IMR-90 (cell line): ENCODE data around the gene SIGLEC11. TPM values are rescaled to one million over a fixed set of nuclear protein-coding genes. Genes with fewer than 3 reads are reported as not detected.

Experiments
- ATAC-seq: fragments of 200-7000 bp; cut with Tn5 transposase; 2 replicates; pipeline ENCODE4 v1.9.1; 2020; ENCODE audit warnings: low read depth, mild to moderate bottlenecking, moderate library complexity
- BruUV-seq: library from RNA; stranded (reverse); fragments of 400-500 nt; replicated peaks from 2 replicates; lab custom pipeline; 2021; lab: Mats Ljungman, UMichigan
- CTCF ChIA-PET: fragments of 300-600 bp; formaldehyde crosslinking; extraction: SDS; loops from one replicate; lab custom pipeline; 2021; ENCODE audit warnings: antibody characterized with exemption; lab: Yijun Ruan, JAX
- POLR2A ChIA-PET: fragments of 300-600 bp; sonication (Branson Sonifier 250); formaldehyde crosslinking; loops from one replicate; lab custom pipeline; 2022; ENCODE audit warnings: antibody characterized with exemption; ENCODE audit not compliant: unreplicated experiment; lab: Charles Lee
- DNase-seq: peaks from one replicate; pipeline ENCODE4 v3.0.0; 2013
- H2AFZ ChIP-seq: replicated peaks from 2 replicates; pipeline ENCODE3; 2013; ENCODE audit warnings: low read length, mild to moderate bottlenecking; ENCODE audit not compliant: poor library complexity
- H2AK5ac ChIP-seq: 2 replicates; pipeline ENCODE4 v1.6.1; 2013; ENCODE audit warnings: low read depth, low read length, inconsistent platforms
- H2AK9ac ChIP-seq: replicated peaks from 2 replicates; pipeline ENCODE3; 2013; ENCODE audit warnings: mild to moderate bottlenecking, low read depth, low read length, moderate library complexity; ENCODE audit not compliant: poor library complexity
- H2BK120ac ChIP-seq: 2 replicates; pipeline ENCODE4 v1.6.1; 2013; ENCODE audit warnings: low read depth, low read length, inconsistent platforms
- H2BK15ac ChIP-seq: 3 replicates; pipeline ENCODE4 v1.6.1; 2013; ENCODE audit warnings: low read depth, low read length, inconsistent platforms
- H2BK20ac ChIP-seq: 2 replicates; pipeline ENCODE4 v1.6.1; 2013; ENCODE audit warnings: low read depth, mild to moderate bottlenecking, inconsistent platforms, low read length, moderate library complexity
- H2BK5ac ChIP-seq: 2 replicates; pipeline ENCODE4 v1.6.1; 2013; ENCODE audit warnings: mild to moderate bottlenecking, low read depth, low read length, inconsistent platforms; ENCODE audit not compliant: poor library complexity, severe bottlenecking
- H3K14ac ChIP-seq: replicated peaks from 2 replicates; pipeline ENCODE4 v1.6.1; 2013; ENCODE audit warnings: low read depth, low read length, inconsistent platforms
- H3K18ac ChIP-seq: 2 replicates; pipeline ENCODE4 v1.6.1; 2013; ENCODE audit warnings: low read depth, low read length, control low read depth
- H3K23ac ChIP-seq: 2 replicates; pipeline ENCODE4 v1.6.1; 2013; ENCODE audit warnings: low read depth, low read length, inconsistent platforms
- H3K27ac ChIP-seq: 2 replicates; pipeline ENCODE4 v1.5.1; 2013; ENCODE audit warnings: mild to moderate bottlenecking, control low read depth, low read length; ENCODE audit not compliant: insufficient read depth
- H3K27me3 ChIP-seq: 2 replicates; pipeline ENCODE4 v1.6.1; 2013; ENCODE audit warnings: low read length; ENCODE audit not compliant: control insufficient read depth, insufficient read depth
- H3K36me3 ChIP-seq: 2 replicates; pipeline ENCODE4 v1.6.1; 2013; ENCODE audit warnings: low read length, mixed read lengths; ENCODE audit not compliant: control insufficient read depth, insufficient read depth
- H3K4ac ChIP-seq: 2 replicates; pipeline ENCODE4 v1.6.1; 2013; ENCODE audit warnings: low read depth, low read length, inconsistent platforms
- H3K4me1 ChIP-seq: 2 replicates; pipeline ENCODE4 v1.6.1; 2013; ENCODE audit warnings: low read length, mixed read lengths; ENCODE audit not compliant: control insufficient read depth, insufficient read depth
- H3K4me2 ChIP-seq: 2 replicates; pipeline ENCODE4 v1.6.1; 2013; ENCODE audit warnings: low read depth, mild to moderate bottlenecking, control low read depth, low read length, moderate library complexity
- H3K4me3 ChIP-seq: 2 replicates; pipeline ENCODE4 v1.5.1; 2013; ENCODE audit warnings: low read depth, mild to moderate bottlenecking, control low read depth, low read length, moderate library complexity; ENCODE audit not compliant: insufficient read depth
- H3K56ac ChIP-seq: 2 replicates; pipeline ENCODE4 v1.6.1; 2013; ENCODE audit warnings: low read length, inconsistent platforms; ENCODE audit not compliant: insufficient read depth; ENCODE audit errors: extremely low read depth
- H3K79me1 ChIP-seq, 2 experiments: 2 replicates each; pipeline ENCODE4 v1.6.1; 2013; ENCODE audit warnings: low read length in 2 of 2, inconsistent platforms in 1 of 2, low read depth in 1 of 2
- H3K9ac ChIP-seq: 2 replicates; pipeline ENCODE4 v1.6.1; 2013; ENCODE audit warnings: low read depth, low read length, control low read depth
- H3K9me1 ChIP-seq: 2 replicates; pipeline ENCODE4 v1.6.1; 2013; ENCODE audit warnings: low read length, inconsistent platforms; ENCODE audit not compliant: insufficient read depth
- H3K9me3 ChIP-seq: 2 replicates; pipeline ENCODE4 v1.6.1; 2013; ENCODE audit warnings: low read length; ENCODE audit not compliant: control insufficient read depth, insufficient read depth
- H4K20me1 ChIP-seq: 2 replicates; pipeline ENCODE4 v1.6.1; 2013; ENCODE audit warnings: low read length, inconsistent platforms; ENCODE audit not compliant: insufficient read depth
- H4K5ac ChIP-seq: 2 replicates; pipeline ENCODE4 v1.6.1; 2013; ENCODE audit warnings: mild to moderate bottlenecking, low read depth, low read length, control low read depth
- H4K8ac ChIP-seq, 2 experiments: 2 replicates each; pipeline ENCODE4 v1.6.1; 2013; ENCODE audit warnings: low read depth in 2 of 2, low read length in 2 of 2, control low read depth in 1 of 2, inconsistent platforms in 1 of 2
- H4K91ac ChIP-seq: 2 replicates; pipeline ENCODE4 v1.6.1; 2013; ENCODE audit warnings: low read depth, low read length, inconsistent platforms; ENCODE audit not compliant: insufficient read depth
- BHLHE40 ChIP-seq: fragments of 150-350 bp; IDR thresholded peaks from 2 replicates; pipeline ENCODE4 v1.6.1; 2016; ENCODE audit warnings: mild to moderate bottlenecking, low read depth, low read length
- CEBPB ChIP-seq: IDR thresholded peaks from 2 replicates; pipeline ENCODE4 v1.6.1; 2012; ENCODE audit warnings: low read depth, low read length, improper control_type of control experiment
- CHD1 ChIP-seq: IDR thresholded peaks from 2 replicates; pipeline ENCODE4 v1.6.1; 2012; ENCODE audit warnings: low read depth, low read length, improper control_type of control experiment
- CTCF ChIP-seq: conservative IDR thresholded peaks from 2 replicates; pipeline ENCODE4 v1.5.1; 2012; ENCODE audit warnings: mild to moderate bottlenecking, low read depth, low read length, improper control_type of control experiment
- FOS ChIP-seq: fragments of 150-350 bp; IDR thresholded peaks from 2 replicates; pipeline ENCODE4 v1.6.1; 2016; ENCODE audit warnings: low read depth, low read length
- NFE2L2 ChIP-seq: fragments of 150-350 bp; IDR thresholded peaks from 2 replicates; pipeline ENCODE4 v1.6.1; 2016; ENCODE audit warnings: low read depth, mild to moderate bottlenecking, low read length
- POLR2A ChIP-seq: IDR thresholded peaks from 2 replicates; pipeline ENCODE4 v1.6.1; 2012; ENCODE audit warnings: mild to moderate bottlenecking, low read depth, low read length
- RAD21 ChIP-seq: IDR thresholded peaks from 2 replicates; pipeline ENCODE4 v1.6.1; 2012; ENCODE audit warnings: low read length, improper control_type of control experiment
- RCOR1 ChIP-seq: IDR thresholded peaks from 2 replicates; pipeline ENCODE4 v1.6.1; 2012; ENCODE audit warnings: mild to moderate bottlenecking, low read length, improper control_type of control experiment; ENCODE audit not compliant: insufficient replicate concordance
- USF2 ChIP-seq: fragments of 150-350 bp; IDR thresholded peaks from 2 replicates; pipeline ENCODE4 v1.6.1; 2017; ENCODE audit warnings: mild to moderate bottlenecking, antibody characterized with exemption, low read length, low read depth
- WGBS, 2 experiments: methylation state at CpG; one replicate each; pipeline versions ENCODE4 v1.1.5 to v1.1.7; 2013; ENCODE audit warnings: missing lambda C conversion rate in 2 of 2; ENCODE audit not compliant: insufficient read length in 1 of 2; ENCODE audit errors: extremely low coverage in 2 of 2; 5-methylcytosine and 5-hydroxymethylcytosine counted together
- dilution Hi-C: fragments of 300-500 bp; cut with HindIII; formaldehyde crosslinking; loops from one replicate; pipeline ENCODE4 v1.14.3; 2018; ENCODE audit warnings: low sequenced_read_pairs; ENCODE audit not compliant: unreplicated experiment
- in situ Hi-C: fragments of 300-500 bp; cut with MboI; formaldehyde crosslinking; loops from 3 replicates; pipeline ENCODE4 v1.14.3; 2019; ENCODE audit warnings: low sequenced_read_pairs, inconsistent platforms, mixed read lengths
- intact Hi-C: fragments of 100-400 bp; cut with micrococcal nuclease; formaldehyde crosslinking; loops from 2 replicates; pipeline ENCODE4 v1.10.0; 2022
- polyA plus RNA-seq, 3 experiments: library from polyadenylated mRNA; depleted of rRNA; stranded (reverse); fragments of >200 nt; gene quantifications; 2 replicates each; pipeline ENCODE4 v1.2.3, GENCODE V29; 2012; ENCODE audit warnings: low replicate concordance in 1 of 3
- total RNA-seq: library from RNA; depleted of rRNA; stranded (reverse); fragments of >200 nt; gene quantifications from 2 replicates; pipeline ENCODE4 v1.2.3, GENCODE V29; 2012

SIGLEC11 gene
- total and polyA plus RNA-seq, 2 of the 4 experiments (the other 2 are of a cell fraction), result not detected

- no peak; the same call in 1 of the 2 replicates for TF ChIP-seq BHLHE40
Observed at GRCh38 chr19:49987159-49987698, 26.3 kb upstream of the SIGLEC11 start (continued).

GRCh38 chr19:49986354-49986753, 25.4 kb upstream of the SIGLEC11 start:
- Histone ChIP-seq H4K20me1 (peaks cover 28% of the 10 kb centered on the region), H3K56ac (no peak overlapping the region), H3K4ac (no peak overlapping the region), H3K9me1 (peaks cover 15% of the 10 kb centered on the region), H3K27ac (no peak overlapping the region), H2BK5ac (no peak overlapping the region), H2BK120ac (no peak overlapping the region), H2AK5ac (no peak overlapping the region), H2BK20ac (no peak overlapping the region), H3K36me3 (peaks cover 31% of the 10 kb centered on the region), H3K4me1 (no peaks in the 10 kb centered on the region), H2AFZ (no peak overlapping the region), H3K9me3 (no peaks in the 10 kb centered on the region), H3K4me3 (no peak overlapping the region), H2AK9ac (no peak overlapping the region), H3K27me3 (no peaks in the 10 kb centered on the region), H4K5ac (no peak overlapping the region), H4K8ac (no peak overlapping the region), H3K9ac (no peak overlapping the region), H3K79me1 (peaks cover 0 to 9% of the 10 kb centered on the region in 2 experiments; a peak in 1 of 4 replicates), H4K91ac (no peak overlapping the region), H3K4me2 (no peak overlapping the region), H3K14ac (no peak overlapping the region), H3K23ac (no peak overlapping the region), H2BK15ac (no peak overlapping the region), H3K18ac (no peak overlapping the region)
- ATAC-seq (no peak), DNase-seq (no peak)
- WGBS, 2 experiments, result no CpG with 5 or more reads among the region's 10 CpGs
- dilution Hi-C loops, result no loop called here
- no TSS peak for BruUV-seq
- intact Hi-C loops, result no loop called here
- POLR2A ChIA-PET, result no interaction called here
- TF ChIP-seq FOS (no peak), POLR2A (no peak), BHLHE40 (no peak), USF2 (no peak), NFE2L2 (no peak), RCOR1 (no peak), RAD21 (no peak), CTCF (no peak), CEBPB (no peak), CHD1 (no peak)
- in situ Hi-C loops, result loop anchor here (10.0 kb wide), 1 partner anchor 52 kb away; no protein-coding TSS in a partner anchor
- CTCF ChIA-PET, result no interaction called here
